K562 (cell line): Measurements from ENCODE around the gene NR3C1. TPM values are rescaled to one million over a fixed set of nuclear protein-coding genes. Genes with fewer than 3 reads are reported as not detected.

Experiments
- ATF1 ChIP-seq, 2 experiments: fragments of 450-650 bp in 1 of 2; IDR thresholded peaks; 2 replicates each; pipeline ENCODE4 v1.6.1; 2016; ENCODE audit warnings: missing compliant biosample characterization in 1 of 2, missing genetic modification characterization in 1 of 2
- ATF6 ChIP-seq: sonication (generic); formaldehyde crosslinking; IDR thresholded peaks from 2 replicates; pipeline ENCODE4 v1.4.0; 2020; ENCODE audit warnings: mild to moderate bottlenecking, missing genetic modification reagents
- DDX20 ChIP-seq: fragments of 450-650 bp; IDR thresholded peaks from 2 replicates; pipeline ENCODE4 v1.6.1; 2016; ENCODE audit warnings: missing genetic modification characterization, low read depth, mild to moderate bottlenecking, missing compliant biosample characterization, moderate library complexity
- E2F8 ChIP-seq: fragments of 450-650 bp; IDR thresholded peaks from 2 replicates; pipeline ENCODE4 v1.7.1; 2018; ENCODE audit warnings: mild to moderate bottlenecking, low read depth; ENCODE audit not compliant: partially characterized antibody
- ESRRB ChIP-seq: fragments of 250-450 bp; sonication (Bioruptor Pico); IDR thresholded peaks from 2 replicates; pipeline ENCODE4 v1.5.0; 2020; ENCODE audit warnings: mild to moderate bottlenecking, moderate library complexity, borderline replicate concordance
- ID3 ChIP-seq, 2 experiments: fragments of 250-450 bp in 1 of 2; fragments of 450-650 bp in 1 of 2; sonication (Bioruptor Pico) in 1 of 2; IDR thresholded peaks; 2 replicates each; pipeline versions ENCODE4 v1.6.1 to v1.8.0; 2016 to 2021; ENCODE audit warnings: mild to moderate bottlenecking in 2 of 2, moderate library complexity in 2 of 2, missing compliant biosample characterization in 1 of 2, missing genetic modification characterization in 1 of 2
- MEF2A ChIP-seq: IDR thresholded peaks from 2 replicates; pipeline ENCODE4 v1.6.1; 2011; ENCODE audit warnings: low read depth, mild to moderate bottlenecking, low read length, moderate library complexity; ENCODE audit not compliant: control insufficient read depth
- MLX ChIP-seq, 2 experiments: fragments of 450-650 bp in 1 of 2; sonication (generic) in 1 of 2; formaldehyde crosslinking; conservative IDR thresholded peaks; 2 replicates each; pipeline versions ENCODE4 v1.4.0 to v1.8.1; 2020 to 2022; ENCODE audit warnings: mild to moderate bottlenecking in 1 of 2, missing genetic modification reagents in 1 of 2
- TFE3 ChIP-seq: fragments of 450-650 bp; formaldehyde crosslinking; IDR thresholded peaks from 2 replicates; pipeline ENCODE4 v1.4.0; 2020; ENCODE audit warnings: mild to moderate bottlenecking, mixed read lengths
- TRIM24 ChIP-seq, 2 experiments: fragments of 450-650 bp; IDR thresholded peaks; 2 replicates each; pipeline ENCODE4 v1.6.1; 2016
- ZFP30 ChIP-seq: fragments of 250-450 bp; sonication (Bioruptor Pico); IDR thresholded peaks from 2 replicates; pipeline ENCODE4 v1.8.0; 2022; ENCODE audit warnings: moderate library complexity, mild to moderate bottlenecking, inconsistent platforms, borderline replicate concordance
- ZNF561 ChIP-seq: fragments of 450-650 bp; formaldehyde crosslinking; conservative IDR thresholded peaks from 2 replicates; pipeline ENCODE4 v1.4.0; 2020; ENCODE audit warnings: mild to moderate bottlenecking, moderate library complexity
- ZNF77 ChIP-seq: fragments of 250-450 bp; sonication (Bioruptor Pico); IDR thresholded peaks from 2 replicates; pipeline ENCODE4 v1.5.0; 2020
- polyA plus RNA-seq, 8 experiments: library from polyadenylated mRNA; depleted of rRNA in 4 of 8; stranded (reverse) in 5 of 8; unstranded in 3 of 8; fragments of >200 nt; fragmentation: Nextera tagmentation in 2 of 8; fragmentation: Illumina TruSeq in 1 of 8; extraction: Ambion mirVana in 2 of 8; extraction: Trizol in 1 of 8; gene quantifications; 2 replicates each; pipeline versions ENCODE4 v1.2.1 to v1.2.3, GENCODE V29; 2011 to 2014; ENCODE audit warnings: inconsistent platforms in 1 of 8, missing spikeins in 1 of 8
- total RNA-seq, 7 experiments: library from RNA; depleted of rRNA in 6 of 7; stranded (reverse); fragments of >200 nt in 6 of 7; fragmentation: Illumina TruSeq in 2 of 7; extraction: Trizol in 2 of 7; gene quantifications; 2 replicates each; pipeline versions ENCODE4 v1.2.1 to v1.2.3, GENCODE V29; 2011 to 2021; ENCODE audit warnings: low replicate concordance in 1 of 7

The NR3C1 gene
- total and polyA plus RNA-seq, 9 of the 15 experiments (the other 6 are each of a cell fraction or from before 2014, with no cell fraction given) = 8.2 to 36.0 (median 15.0) TPM

- peak; percentile 87 to 91 for TF ChIP-seq TRIM24 (IDR thresholded peaks at IDR 0.05)
- TF ChIP-seq ESRRB = no peak
- TF ChIP-seq DDX20 = no peak
- TF ChIP-seq TFE3 (CRISPR knock-in tag) = no peak
- TF ChIP-seq E2F8 = no peak
- no peak for TF ChIP-seq ZNF561 (CRISPR knock-in tag)
- no peak for TF ChIP-seq ZNF77 (CRISPR knock-in tag)
- peak; percentile 84; the same call in 1 of the 2 replicates for TF ChIP-seq MEF2A
- no peak for TF ChIP-seq ZFP30
- no peak for TF ChIP-seq MLX (CRISPR knock-in tag; conservative IDR thresholded peaks at IDR 0.05)
- no peak for TF ChIP-seq ATF6
- TF ChIP-seq ATF1 (CRISPR knock-in tag; IDR thresholded peaks at IDR 0.05) = no peak
- no peak for TF ChIP-seq ATF1 (tag; IDR thresholded peaks at IDR 0.05)
- TF ChIP-seq ID3 (CRISPR knock-in tag; IDR thresholded peaks at IDR 0.05) = no peak
- TF ChIP-seq ID3 (tag; IDR thresholded peaks at IDR 0.05) = no peak
Observed at GRCh38 chr5:143262393-143263174, 140.9 kb downstream of the NR3C1 start (continued).
